ENCODE measurements around the gene HRH1.
"Not testable (repeated sequence)": the region's sequence is repeated elsewhere in the genome, so short reads cannot be mapped to it uniquely, and the experiment has no call there.

HRH1 gene

DNA sequence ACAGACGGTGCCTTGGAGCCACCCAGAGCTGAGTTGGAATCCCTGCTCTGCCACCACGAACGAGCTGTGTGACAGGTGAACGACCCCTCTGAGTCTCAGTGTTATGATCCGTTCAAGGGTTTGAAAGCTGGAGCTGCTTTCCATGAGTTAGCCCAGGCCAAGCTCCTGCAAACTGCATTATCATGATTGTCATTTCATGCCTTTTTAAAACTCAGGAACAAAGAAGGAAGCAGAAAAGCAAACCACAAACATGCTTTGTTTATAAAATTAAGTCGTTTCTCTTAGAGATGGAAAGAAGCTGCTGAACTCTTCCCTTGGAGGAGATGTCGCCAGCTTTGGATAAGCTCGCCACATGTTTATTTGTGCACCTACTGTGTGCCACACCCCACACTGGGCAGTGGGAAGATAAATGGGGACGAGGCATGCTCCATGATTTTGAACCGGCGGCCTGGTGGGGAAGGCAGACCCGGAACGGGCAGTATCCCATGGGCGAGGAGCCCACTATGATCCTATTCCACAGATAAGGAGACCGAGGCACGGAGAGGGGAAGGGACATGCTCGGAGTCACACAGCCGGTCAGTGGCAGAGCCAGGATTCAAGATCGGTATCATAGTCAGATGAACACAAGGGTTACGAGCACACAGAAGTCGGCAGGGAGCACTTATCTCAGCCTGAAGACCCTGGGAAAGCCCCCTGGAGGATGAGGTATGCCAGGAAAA lies 15.9 kb downstream of the HRH1 start:
- DNase-seq (ENCODE audit: low spot score), result no peak

DNA sequence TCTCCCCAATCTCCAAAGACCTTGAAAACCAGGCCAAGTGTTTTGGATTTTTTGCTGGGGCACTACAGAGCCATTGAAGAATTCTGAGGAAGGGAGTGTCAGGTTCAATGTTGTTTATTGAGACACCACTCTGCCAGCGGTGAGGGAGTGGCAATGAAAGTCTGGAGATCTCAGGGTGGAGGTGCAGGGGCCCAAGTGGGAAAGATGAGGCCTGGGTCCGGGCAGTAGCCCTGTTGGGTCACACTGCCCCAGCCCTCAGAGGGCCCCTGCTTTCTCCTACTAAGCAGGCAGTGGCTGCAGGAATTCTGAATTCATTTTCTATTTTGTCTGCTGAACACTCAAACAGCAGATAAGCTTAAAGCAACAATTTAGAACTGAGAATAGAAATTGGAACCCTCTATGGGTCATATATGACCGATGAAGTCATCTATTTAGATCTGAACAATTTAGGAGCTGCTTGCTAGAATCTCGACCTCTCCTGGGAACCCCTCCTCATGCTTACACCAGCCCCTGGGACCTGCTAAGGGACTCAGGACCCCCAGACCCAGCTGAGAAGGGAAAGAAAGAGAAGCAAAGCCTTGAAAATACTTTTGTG lies 17.9 kb downstream of the HRH1 start:
- DNase-seq (ENCODE audit: low spot score), result no peak

DNA sequence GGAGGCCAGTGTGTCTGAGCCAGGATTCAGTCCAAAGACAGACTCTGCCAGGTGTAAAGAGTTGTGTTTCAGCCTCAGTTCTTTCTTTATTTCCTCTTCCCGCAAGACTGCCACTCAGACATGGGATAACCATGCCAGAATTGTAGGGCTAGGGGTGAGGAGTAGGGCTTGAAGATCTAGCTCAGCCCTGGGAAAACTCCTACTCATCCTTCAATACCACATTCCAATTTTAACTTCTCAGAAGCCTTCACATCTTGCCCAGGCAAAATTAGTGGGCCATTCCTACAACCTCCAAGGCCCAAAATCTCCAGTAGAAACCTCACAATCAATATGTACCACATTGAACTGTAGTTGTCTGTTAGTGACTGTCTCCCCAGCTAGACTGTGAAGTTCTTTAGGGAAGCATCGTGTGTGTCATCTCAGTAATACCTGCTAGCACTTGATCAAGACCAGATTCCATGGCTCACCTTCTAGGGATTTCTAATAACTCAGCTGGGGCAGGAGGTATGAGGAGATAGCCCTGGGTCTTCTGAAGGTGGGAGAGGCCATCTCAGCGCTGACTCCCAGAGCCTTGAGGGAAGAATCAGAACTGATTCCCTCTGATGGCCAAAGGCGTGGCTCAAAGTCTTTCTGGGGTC lies 19.7 kb downstream of the HRH1 start:
- no peak for DNase-seq (ENCODE audit: low spot score)

DNA sequence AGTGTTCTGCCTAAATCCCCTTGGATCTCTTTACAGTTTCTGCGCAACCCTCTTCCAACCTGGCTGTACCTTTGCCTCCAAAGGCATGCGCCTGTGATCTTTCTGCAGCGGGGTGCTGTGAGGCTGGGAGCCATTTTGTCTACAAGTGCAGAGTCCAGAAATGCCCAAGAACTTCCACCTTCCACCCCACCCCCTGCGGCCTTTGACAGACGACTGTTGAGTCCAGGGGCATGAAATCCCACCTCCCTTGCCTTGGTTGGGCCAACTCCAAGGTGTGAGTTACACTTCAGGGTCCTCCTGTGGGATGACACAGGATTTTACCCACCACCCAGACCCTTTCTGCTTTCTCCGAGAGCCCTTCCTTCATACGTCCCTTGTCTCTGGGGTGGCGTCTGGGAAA lies 24.1 kb downstream of the HRH1 start:
- no peak for DNase-seq (ENCODE audit: low spot score)

DNA sequence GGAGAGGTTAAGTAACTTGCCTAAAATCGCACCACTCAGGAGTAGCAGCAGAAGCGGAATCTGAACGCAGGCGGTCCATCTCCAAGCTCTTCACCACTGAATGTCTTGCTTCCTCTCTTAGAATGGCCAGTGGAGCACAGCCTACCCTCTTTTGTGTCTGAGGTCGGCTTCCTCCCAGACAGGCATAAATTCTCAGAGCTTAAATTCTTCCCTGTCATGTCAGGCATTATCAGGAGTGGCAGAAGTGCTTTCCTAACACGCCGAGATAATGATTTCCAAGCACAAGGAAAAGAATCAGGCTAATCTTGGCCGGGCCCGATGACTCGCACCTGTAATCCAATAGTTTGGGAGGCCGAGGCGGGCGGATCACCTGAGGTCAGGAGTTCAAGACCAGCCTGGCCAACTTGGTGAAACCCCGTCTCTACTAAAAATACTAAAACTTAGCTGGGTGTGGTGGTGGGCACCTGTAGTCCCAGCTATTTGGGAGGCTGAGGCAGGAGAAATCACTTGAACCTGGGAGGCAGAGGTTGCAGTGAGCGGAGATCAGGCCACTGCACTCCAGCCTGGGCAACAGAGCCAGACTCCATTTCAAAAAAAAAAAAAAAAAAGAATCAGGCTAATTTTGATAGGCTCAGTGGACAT lies 30.2 kb downstream of the HRH1 start:
- DNase-seq (ENCODE audit: low spot score), result not testable (repeated sequence)

GRCh38 chr3:11185144-11185543 lies 30.9 kb downstream of the HRH1 start:
- DNase-seq (ENCODE audit: low spot score), result no peak

DNA sequence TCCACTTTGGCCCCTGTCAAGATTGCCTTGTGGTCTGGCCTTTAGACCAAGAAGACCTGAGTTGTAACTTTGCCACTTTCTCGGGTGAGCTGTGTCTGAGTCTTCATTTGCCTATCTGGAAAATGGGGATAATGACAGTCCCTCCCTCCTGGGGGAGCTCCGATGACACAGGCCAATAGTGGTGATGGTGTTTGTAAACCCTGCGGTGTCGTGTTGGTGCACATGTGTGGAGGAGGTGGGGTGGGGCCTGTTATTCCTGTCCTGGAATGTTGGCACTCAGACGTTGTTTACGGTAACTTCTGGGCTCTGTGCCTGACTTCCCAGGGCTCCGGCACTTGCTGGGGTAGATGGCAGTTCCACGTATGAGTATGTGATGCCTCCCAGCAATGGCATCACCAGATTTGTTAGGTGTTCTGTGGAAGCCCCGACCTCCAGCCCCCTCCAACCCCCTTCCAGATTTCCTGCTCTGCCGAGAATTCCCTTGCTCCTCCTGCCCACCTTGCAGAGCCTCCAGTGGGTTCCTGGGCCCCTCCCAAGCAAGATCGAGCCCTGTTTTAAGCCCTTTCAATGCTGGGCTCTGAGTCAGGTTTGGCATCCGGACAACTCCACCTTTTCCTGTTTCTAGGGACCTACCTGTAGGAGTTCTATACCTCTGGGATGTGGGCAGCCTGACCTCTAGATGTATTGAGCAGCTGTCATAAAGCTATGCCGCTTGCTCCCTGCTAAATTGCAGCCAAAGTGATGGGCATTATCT lies 31.4 kb downstream of the HRH1 start:
- no peak for DNase-seq (ENCODE audit: low spot score)

DNA sequence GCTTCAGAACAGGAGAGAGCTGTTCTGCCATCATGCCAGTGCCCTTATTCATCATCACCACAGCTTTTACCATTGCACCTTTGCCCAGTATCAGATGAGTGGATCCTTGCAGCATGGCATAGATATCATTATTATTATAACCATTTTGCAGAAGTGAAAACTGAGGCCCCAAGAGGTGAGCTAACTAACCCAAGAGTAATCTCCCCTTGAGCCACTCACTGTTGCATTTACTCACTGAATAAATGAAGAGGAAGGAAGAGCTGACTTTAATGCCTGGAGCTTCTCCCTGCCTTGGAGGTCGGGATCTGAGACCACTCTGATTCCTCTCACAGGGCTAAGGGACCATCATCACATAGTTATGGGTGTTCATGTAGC lies 32.0 kb downstream of the HRH1 start:
- DNase-seq (ENCODE audit: low spot score), result no peak

GRCh38 chr3:11186771-11187191 lies 32.5 kb downstream of the HRH1 start:
- no peak for DNase-seq (ENCODE audit: low spot score)

DNA sequence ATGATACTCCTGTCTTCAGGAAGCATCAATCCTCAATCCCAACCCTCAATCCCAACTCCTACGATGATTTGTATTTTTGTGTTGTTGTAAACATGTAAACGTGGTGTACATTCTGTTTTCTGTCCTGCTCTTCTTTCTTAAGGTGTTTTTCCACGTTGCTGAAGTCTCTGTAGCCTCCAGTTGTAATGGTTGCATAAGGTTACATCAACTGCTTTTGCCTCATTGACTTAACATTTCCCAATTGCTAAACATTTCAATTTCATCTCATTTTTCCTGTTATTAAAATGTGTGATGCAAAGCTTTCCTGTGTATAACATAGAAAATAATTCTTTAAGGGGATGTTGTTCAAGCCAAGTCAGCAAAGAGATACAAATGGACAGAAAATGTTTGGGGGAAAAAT lies 33.4 kb downstream of the HRH1 start:
- no peak for DNase-seq (ENCODE audit: low spot score)

DNA sequence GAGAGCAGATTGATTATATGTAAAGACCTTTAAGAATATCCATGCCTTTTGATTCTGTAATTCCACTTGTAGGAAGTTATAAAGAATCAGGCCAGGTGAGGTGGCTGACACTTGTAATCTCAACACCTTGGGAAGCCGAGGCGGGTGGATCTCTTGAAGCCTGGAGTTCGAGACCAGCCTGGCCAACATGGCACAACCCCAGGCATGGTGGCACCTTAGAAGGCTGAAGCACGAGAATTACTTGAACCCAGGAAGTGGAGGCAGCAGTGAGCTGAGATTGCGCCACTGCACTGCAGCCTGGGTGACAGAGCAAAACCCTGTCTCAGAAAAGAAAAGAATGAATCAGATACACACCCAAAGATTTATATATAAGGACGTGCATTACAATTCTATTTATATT lies 33.9 kb downstream of the HRH1 start:
- DNase-seq (ENCODE audit: low spot score), result no peak

- no peak for DNase-seq (ENCODE audit: low spot score)
Observed at GRCh38 chr3:11195201-11195600, 40.9 kb downstream of the HRH1 start.

GRCh38 chr3:11195721-11196332 lies 41.5 kb downstream of the HRH1 start:
- DNase-seq (ENCODE audit: low spot score), result no peak

- no peak for DNase-seq (ENCODE audit: low spot score)
Observed at GRCh38 chr3:11197484-11197883, 43.2 kb downstream of the HRH1 start.

DNA sequence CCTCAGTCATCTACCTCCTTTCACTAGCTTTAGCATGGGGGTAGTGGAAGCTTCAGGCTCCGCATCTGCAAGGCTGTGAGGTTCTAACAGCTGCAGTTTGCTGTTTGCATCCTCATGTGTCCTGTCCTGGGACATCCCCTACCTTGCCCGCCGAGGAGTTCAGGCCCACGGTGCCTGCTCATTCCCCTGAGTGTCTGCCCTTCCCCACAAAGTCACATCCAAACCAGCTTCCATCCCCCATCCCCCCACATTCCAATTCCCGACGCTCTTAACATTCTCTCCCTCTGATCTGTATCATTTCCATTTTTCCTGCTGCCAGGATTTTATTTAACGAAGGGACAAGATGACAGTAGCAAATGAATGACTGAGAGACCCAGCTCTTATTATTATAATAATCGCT lies 43.8 kb downstream of the HRH1 start:
- DNase-seq (ENCODE audit: low spot score), result no peak

DNA sequence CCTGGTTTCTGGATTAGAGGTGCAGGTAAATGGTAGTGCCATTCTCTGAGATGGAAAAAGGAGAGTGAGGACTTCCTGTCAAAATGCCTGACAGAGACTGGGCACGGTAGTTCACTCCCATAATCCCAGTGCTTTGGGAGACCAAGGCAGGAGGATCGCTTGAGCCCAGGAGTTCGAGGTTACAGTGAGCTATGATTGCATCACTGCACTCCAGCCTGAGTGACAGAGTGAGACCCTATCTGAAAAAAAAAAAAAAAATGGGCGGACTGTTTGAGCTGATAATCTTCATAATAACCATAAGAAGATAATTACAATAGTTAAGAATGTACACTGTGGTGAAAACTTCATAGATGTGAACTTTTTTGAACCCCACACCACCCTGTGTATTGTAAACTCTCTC lies 44.2 kb downstream of the HRH1 start:
- no peak for DNase-seq (ENCODE audit: low spot score)

GRCh38 chr3:11199902-11200845 lies 45.9 kb downstream of the HRH1 start:
- DNase-seq (ENCODE audit: low spot score), result no peak

- no peak for DNase-seq (ENCODE audit: low spot score)
Observed at GRCh38 chr3:11201251-11202019, 47.1 kb downstream of the HRH1 start.

DNA sequence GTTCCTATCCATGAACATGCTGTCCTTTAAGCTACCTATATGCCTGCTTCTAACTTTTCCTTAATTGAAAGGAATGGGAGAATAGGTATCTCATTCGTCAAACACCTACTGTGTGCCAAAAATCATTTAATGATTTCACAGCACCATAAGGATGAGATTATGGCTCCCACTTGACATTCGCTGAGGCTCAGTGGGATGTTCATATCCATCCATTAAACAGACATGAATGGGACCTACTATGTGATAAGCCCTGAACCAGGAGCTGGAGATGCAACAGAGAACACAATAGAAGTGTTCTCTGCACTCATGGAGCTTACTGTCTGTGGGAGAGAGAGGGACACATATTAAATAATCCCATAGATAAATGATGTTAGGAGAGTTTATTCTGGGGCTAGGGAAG lies 49.7 kb downstream of the HRH1 start:
- DNase-seq (ENCODE audit: low spot score), result no peak
